Omental fat pad (tissue), 4 donors: ENCODE data around the gene KDM3B. TPM values are rescaled to one million over a fixed set of nuclear protein-coding genes. Genes with fewer than 3 reads are reported as not detected.

ENCODE experiments used
- ATAC-seq: fragments of 150-250 bp; one replicate; pipeline ENCODE4 v1.9.1; 2016; ENCODE audit warnings: mild to moderate bottlenecking, moderate library complexity; ENCODE audit not compliant: low FRiP score
- DNase-seq: peaks from one replicate; pipeline ENCODE4 v3.0.0-alpha.2; 2019; ENCODE audit warnings: low spot score
- CTCF ChIP-seq, 3 donors: fragments of 450-650 bp; IDR thresholded peaks; one replicate each; pipeline ENCODE4 v1.5.1; 2016 to 2017; ENCODE audit warnings: antibody characterized with exemption in 3 of 3, mild to moderate bottlenecking in 3 of 3, moderate library complexity in 2 of 3
- total RNA-seq, 4 donors: library from RNA; depleted of rRNA; stranded (reverse); fragments of >200 nt; gene quantifications; one replicate each; pipeline ENCODE4 v1.1.0, GENCODE V29; 2016

KDM3B gene
- total RNA-seq, 4 donors from 2014 or later: 47.6 to 66.2 (median 54.1) TPM

- ATAC-seq (peak; percentile 30), DNase-seq (no peak)
- no peak for TF ChIP-seq CTCF (IDR thresholded peaks at IDR 0.05)
Observed at GRCh38 chr5:138369706-138370105, 17.2 kb downstream of the KDM3B start.

- TF ChIP-seq CTCF (IDR thresholded peaks at IDR 0.05): no peak
- DNase-seq (no peak), ATAC-seq (no peak)
Observed at GRCh38 chr5:138370537-138370936, 18.1 kb downstream of the KDM3B start.

GRCh38 chr5:138371454-138371853 is 19.0 kb downstream of the KDM3B start:
- TF ChIP-seq CTCF (IDR thresholded peaks at IDR 0.05): no peak
- no peak for ATAC-seq
- no peak for DNase-seq

DNA sequence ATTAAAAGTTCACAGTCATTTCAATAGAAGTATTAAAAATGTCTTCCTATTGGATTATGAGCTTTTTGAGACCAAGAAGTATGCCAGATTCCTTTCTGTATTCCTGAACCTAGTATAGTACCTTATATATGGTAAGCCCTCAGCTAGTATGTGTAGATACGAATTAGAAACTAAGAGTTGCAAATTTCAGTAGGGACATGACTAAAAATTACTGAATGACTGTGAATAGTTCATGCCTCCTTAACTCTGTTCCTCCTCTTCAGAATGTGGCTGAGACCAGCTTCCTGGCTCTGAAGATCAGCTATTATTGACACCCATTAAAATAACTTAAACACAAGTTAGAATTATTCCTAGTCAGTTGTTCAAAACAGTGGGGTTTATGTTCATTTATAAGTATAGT is 19.7 kb downstream of the KDM3B start:
- no peak for ATAC-seq
- no peak for TF ChIP-seq CTCF (IDR thresholded peaks at IDR 0.05)

GRCh38 chr5:138372653-138373052 is 20.2 kb downstream of the KDM3B start:
- DNase-seq (no peak), ATAC-seq (no peak)
- TF ChIP-seq CTCF (IDR thresholded peaks at IDR 0.05): no peak

More for the DNA sequence above, 19.7 kb downstream of the KDM3B start:
- no peak for DNase-seq

DNA sequence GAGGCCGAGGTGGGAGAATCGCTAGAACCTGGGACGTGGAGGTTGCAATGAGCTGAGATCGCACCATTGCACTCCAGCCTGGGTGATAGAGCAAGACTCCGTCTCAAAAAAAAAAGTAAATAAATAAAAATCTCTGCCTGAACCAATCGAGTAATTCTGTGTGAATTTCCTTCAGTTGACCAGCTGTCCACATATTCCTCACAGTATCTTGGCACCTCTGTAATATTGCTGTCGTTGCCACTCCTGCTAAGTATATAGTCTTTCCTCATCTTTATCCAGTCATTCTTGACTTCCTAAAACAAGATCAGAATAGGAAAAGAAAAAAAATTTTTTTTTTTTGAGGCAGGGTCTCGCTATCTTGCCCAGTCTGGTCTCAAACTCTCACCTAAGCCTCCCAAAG is 29.9 kb downstream of the KDM3B start:
- ATAC-seq (no peak), DNase-seq (no peak)
- no peak for TF ChIP-seq CTCF (IDR thresholded peaks at IDR 0.05)

GRCh38 chr5:138385660-138386059 is 33.2 kb downstream of the KDM3B start:
- DNase-seq (no peak), ATAC-seq (no peak)
- TF ChIP-seq CTCF (IDR thresholded peaks at IDR 0.05): no peak
